ENCODE results near the gene SMIM24. TPM values are rescaled to one million over a fixed set of nuclear protein-coding genes. Genes with fewer than 3 reads are reported as not detected.
"Not testable (repeated sequence)": the region's sequence is repeated elsewhere in the genome, so short reads cannot be mapped to it uniquely, and the experiment has no call there.

The SMIM24 gene
- polyA plus RNA-seq, 2 donors = 0.02 to 0.29 TPM

GRCh38 chr19:3441986-3442329, 38.4 kb downstream of the SMIM24 start:
- H3K27me3 ChIP-seq (ENCODE audit: control insufficient read depth in 1 of 2, insufficient read depth in 2 of 2, low read length in 2 of 2) = no peaks in the 10 kb centered on the region
- no peak overlapping the region for H3K4me3 ChIP-seq (ENCODE audit: low read depth in 1 of 2, low read length in 2 of 2)
- 78 to 80% methylated on average over 12 to 14 of the region's 14 CpGs for WGBS, 2 donors
- H3K4me1 ChIP-seq (ENCODE audit: control insufficient read depth in 2 of 2, insufficient read depth in 2 of 2, low read length in 1 of 2) = peaks cover 0 to 5% of the 10 kb centered on the region in 2 donors
- H3K27ac ChIP-seq (ENCODE audit: low read depth in 2 of 2, low read length in 1 of 2) = no peak overlapping the region
- H3K36me3 ChIP-seq (ENCODE audit: control insufficient read depth in 2 of 2, insufficient read depth in 2 of 2, low read length in 1 of 2) = peaks cover 6 to 38% of the 10 kb centered on the region in 2 donors
- no peaks in the 10 kb centered on the region for H3K9me3 ChIP-seq (ENCODE audit: control insufficient read depth in 2 of 2, insufficient read depth in 1 of 2, low read depth in 1 of 2, low read length in 1 of 2)

- Histone ChIP-seq H3K27ac (ENCODE audit: low read depth in 2 of 2, low read length in 1 of 2) (no peak overlapping the region), H3K4me1 (ENCODE audit: control insufficient read depth in 2 of 2, insufficient read depth in 2 of 2, low read length in 1 of 2) (peaks cover 0 to 5% of the 10 kb centered on the region in 2 donors), H3K36me3 (ENCODE audit: control insufficient read depth in 2 of 2, insufficient read depth in 2 of 2, low read length in 1 of 2) (peaks cover 6 to 40% of the 10 kb centered on the region in 2 donors), H3K4me3 (ENCODE audit: low read depth in 1 of 2, low read length in 2 of 2) (no peak overlapping the region), H3K9me3 (ENCODE audit: control insufficient read depth in 2 of 2, insufficient read depth in 1 of 2, low read depth in 1 of 2, low read length in 1 of 2) (no peaks in the 10 kb centered on the region), H3K27me3 (ENCODE audit: control insufficient read depth in 1 of 2, insufficient read depth in 2 of 2, low read length in 2 of 2) (no peaks in the 10 kb centered on the region)
- WGBS, 2 donors = 79 to 81% methylated on average over 24 to 25 of the region's 25 CpGs
Measured at GRCh38 chr19:3441089-3441985, 39.0 kb downstream of the SMIM24 start.

DNA sequence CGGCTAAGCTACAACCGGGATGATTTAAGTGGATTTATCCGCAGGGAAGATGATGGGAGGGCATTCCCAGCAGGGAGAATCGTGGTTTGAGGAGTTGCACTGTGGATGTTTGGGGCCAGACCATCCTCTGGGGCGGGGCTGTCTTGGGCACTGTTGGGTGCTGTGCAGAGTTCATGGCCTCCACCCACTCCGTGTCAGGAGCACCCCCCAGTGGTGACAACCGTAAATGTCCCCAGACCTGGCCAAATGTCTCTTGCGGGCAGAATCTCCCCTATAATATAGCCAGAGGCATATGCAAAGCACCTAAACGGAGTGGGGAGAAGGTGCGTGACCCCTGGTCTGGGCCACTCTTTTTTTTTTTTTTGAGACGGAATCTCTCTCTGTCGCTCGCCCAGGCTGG, 40.2 kb downstream of the SMIM24 start:
- peaks cover 2 to 31% of the 10 kb centered on the region in 2 donors for H3K36me3 ChIP-seq (ENCODE audit: control insufficient read depth in 2 of 2, insufficient read depth in 2 of 2, low read length in 1 of 2)
- no peak overlapping the region for H3K27ac ChIP-seq (ENCODE audit: low read depth in 2 of 2, low read length in 1 of 2)
- no peaks in the 10 kb centered on the region for H3K27me3 ChIP-seq (ENCODE audit: control insufficient read depth in 1 of 2, insufficient read depth in 2 of 2, low read length in 2 of 2)
- H3K9me3 ChIP-seq (ENCODE audit: control insufficient read depth in 2 of 2, insufficient read depth in 1 of 2, low read depth in 1 of 2, low read length in 1 of 2) = no peaks in the 10 kb centered on the region
- no peak overlapping the region for H3K4me3 ChIP-seq (ENCODE audit: low read depth in 1 of 2, low read length in 2 of 2)
- 66 to 68% methylated on average over 13 of the region's 13 CpGs for WGBS, 2 donors
- peaks cover 0 to 7% of the 10 kb centered on the region in 2 donors for H3K4me1 ChIP-seq (ENCODE audit: control insufficient read depth in 2 of 2, insufficient read depth in 2 of 2, low read length in 1 of 2)

- H3K4me1 ChIP-seq (ENCODE audit: control insufficient read depth in 2 of 2, insufficient read depth in 2 of 2, low read length in 1 of 2) = peaks cover 3 to 15% of the 10 kb centered on the region in 2 donors
- peak overlapping the region; percentile 83 to 94 for H3K27ac ChIP-seq (ENCODE audit: low read depth in 2 of 2, low read length in 1 of 2)
- no peaks in the 10 kb centered on the region for H3K9me3 ChIP-seq (ENCODE audit: control insufficient read depth in 2 of 2, insufficient read depth in 1 of 2, low read depth in 1 of 2, low read length in 1 of 2)
- H3K36me3 ChIP-seq (ENCODE audit: control insufficient read depth in 2 of 2, insufficient read depth in 2 of 2, low read length in 1 of 2) = peaks cover 0 to 26% of the 10 kb centered on the region in 2 donors
- WGBS, 2 donors = 3 to 4% methylated on average over 67 of the region's 67 CpGs
- H3K27me3 ChIP-seq (ENCODE audit: control insufficient read depth in 1 of 2, insufficient read depth in 2 of 2, low read length in 2 of 2) = no peaks in the 10 kb centered on the region
- H3K4me3 ChIP-seq (ENCODE audit: low read depth in 1 of 2, low read length in 2 of 2) = peak overlapping the region; percentile 59 to 65
Measured at GRCh38 chr19:3434630-3435553, 45.4 kb downstream of the SMIM24 start.

DNA sequence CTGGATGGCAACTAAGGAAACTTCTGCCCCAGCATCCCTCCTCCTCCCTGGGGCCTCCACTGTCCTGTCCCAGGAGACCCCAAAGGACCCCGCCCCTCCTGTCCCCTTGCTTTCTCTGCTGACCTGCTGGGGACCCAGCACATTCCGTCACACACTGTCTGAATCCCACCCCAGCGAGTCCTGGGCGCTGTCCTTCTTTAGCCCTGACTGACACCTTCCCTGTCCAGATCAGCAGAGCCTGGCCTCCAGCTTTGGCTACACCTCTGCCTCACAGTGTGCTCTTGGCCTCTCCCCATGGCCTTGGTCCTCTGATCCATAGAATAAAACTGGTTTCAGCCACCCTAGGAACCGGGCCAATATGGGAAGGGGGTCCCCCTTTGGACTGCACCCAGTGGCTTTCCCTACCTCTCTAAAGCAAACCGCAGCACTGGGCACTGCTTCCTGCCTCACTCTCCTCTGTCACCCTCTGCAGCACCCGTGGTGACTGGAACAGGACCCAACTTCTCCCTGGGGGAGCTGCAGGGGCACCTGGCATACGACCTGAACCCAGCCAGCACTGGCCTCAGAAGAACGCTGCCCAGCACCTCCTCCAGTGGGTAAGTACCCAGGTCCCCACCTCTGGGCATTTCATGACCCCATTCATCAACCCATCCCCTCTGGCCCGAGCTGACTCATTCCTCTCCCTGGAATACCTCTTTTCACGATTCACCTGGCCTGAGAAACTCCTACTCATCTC, 46.4 kb downstream of the SMIM24 start:
- no peaks in the 10 kb centered on the region for H3K27me3 ChIP-seq (ENCODE audit: control insufficient read depth in 1 of 2, insufficient read depth in 2 of 2, low read length in 2 of 2)
- peaks cover 3 to 15% of the 10 kb centered on the region in 2 donors for H3K4me1 ChIP-seq (ENCODE audit: control insufficient read depth in 2 of 2, insufficient read depth in 2 of 2, low read length in 1 of 2)
- H3K9me3 ChIP-seq (ENCODE audit: control insufficient read depth in 2 of 2, insufficient read depth in 1 of 2, low read depth in 1 of 2, low read length in 1 of 2) = no peaks in the 10 kb centered on the region
- WGBS, 2 donors = 88 to 90% methylated on average over 11 of the region's 11 CpGs
- no peak overlapping the region for H3K4me3 ChIP-seq (ENCODE audit: low read depth in 1 of 2, low read length in 2 of 2)
- H3K27ac ChIP-seq (ENCODE audit: low read depth in 2 of 2, low read length in 1 of 2) = peak overlapping the region; percentile 83 to 94
- H3K36me3 ChIP-seq (ENCODE audit: control insufficient read depth in 2 of 2, insufficient read depth in 2 of 2, low read length in 1 of 2) = peaks cover 0 to 26% of the 10 kb centered on the region in 2 donors

DNA sequence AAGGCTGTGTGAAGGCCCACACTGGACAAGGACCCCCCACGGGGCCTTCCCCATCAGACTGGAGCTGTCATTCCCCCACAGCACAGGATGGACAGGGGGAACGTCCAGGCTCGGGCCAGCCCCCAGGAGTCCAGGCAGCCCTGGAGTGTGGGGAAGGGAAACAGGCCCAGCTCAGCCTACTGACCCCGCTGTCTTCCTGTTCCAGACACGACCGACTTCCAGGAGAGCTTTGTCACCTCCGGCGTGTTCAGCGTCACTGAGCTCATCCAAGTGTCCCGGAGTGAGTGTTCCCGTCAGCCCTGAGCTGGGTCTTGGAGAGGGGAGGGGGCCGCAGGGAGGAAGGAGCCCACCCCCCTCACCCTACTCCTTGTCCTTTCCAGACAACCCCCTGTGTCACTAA, 47.0 kb downstream of the SMIM24 start:
- WGBS, 2 donors = 80 to 84% methylated on average over 11 to 12 of the region's 12 CpGs
- H3K4me1 ChIP-seq (ENCODE audit: control insufficient read depth in 2 of 2, insufficient read depth in 2 of 2, low read length in 1 of 2) = peaks cover 6 to 15% of the 10 kb centered on the region in 2 donors
- peak overlapping the region; percentile 61 to 94 for H3K27ac ChIP-seq (ENCODE audit: low read depth in 2 of 2, low read length in 1 of 2)
- no peaks in the 10 kb centered on the region for H3K27me3 ChIP-seq (ENCODE audit: control insufficient read depth in 1 of 2, insufficient read depth in 2 of 2, low read length in 2 of 2)
- H3K4me3 ChIP-seq (ENCODE audit: low read depth in 1 of 2, low read length in 2 of 2) = no peak overlapping the region
- no peaks in the 10 kb centered on the region for H3K9me3 ChIP-seq (ENCODE audit: control insufficient read depth in 2 of 2, insufficient read depth in 1 of 2, low read depth in 1 of 2, low read length in 1 of 2)
- peaks cover 0 to 21% of the 10 kb centered on the region in 2 donors for H3K36me3 ChIP-seq (ENCODE audit: control insufficient read depth in 2 of 2, insufficient read depth in 2 of 2, low read length in 1 of 2)

GRCh38 chr19:3431760-3432397, 48.4 kb downstream of the SMIM24 start:
- Histone ChIP-seq H3K4me3 (ENCODE audit: low read depth in 1 of 2, low read length in 2 of 2) (no peak overlapping the region), H3K4me1 (ENCODE audit: control insufficient read depth in 2 of 2, insufficient read depth in 2 of 2, low read length in 1 of 2) (peaks cover 6 to 15% of the 10 kb centered on the region in 2 donors), H3K27ac (ENCODE audit: low read depth in 2 of 2, low read length in 1 of 2) (peak overlapping the region; percentile 34 to 67), H3K27me3 (ENCODE audit: control insufficient read depth in 1 of 2, insufficient read depth in 2 of 2, low read length in 2 of 2) (no peaks in the 10 kb centered on the region), H3K36me3 (ENCODE audit: control insufficient read depth in 2 of 2, insufficient read depth in 2 of 2, low read length in 1 of 2) (peaks cover 0 to 21% of the 10 kb centered on the region in 2 donors), H3K9me3 (ENCODE audit: control insufficient read depth in 2 of 2, insufficient read depth in 1 of 2, low read depth in 1 of 2, low read length in 1 of 2) (no peaks in the 10 kb centered on the region)
- WGBS, 2 donors = 88 to 91% methylated on average over 18 of the region's 18 CpGs

GRCh38 chr19:3430366-3430680, 50.0 kb downstream of the SMIM24 start:
- 52 to 69% methylated on average over 5 of the region's 5 CpGs for WGBS, 2 donors
- not testable (repeated sequence) for H3K9me3 ChIP-seq (ENCODE audit: control insufficient read depth in 2 of 2, insufficient read depth in 1 of 2, low read depth in 1 of 2, low read length in 1 of 2); H3K27me3 ChIP-seq (ENCODE audit: control insufficient read depth in 1 of 2, insufficient read depth in 2 of 2, low read length in 2 of 2); H3K4me3 ChIP-seq (ENCODE audit: low read depth in 1 of 2, low read length in 2 of 2)
- Histone ChIP-seq H3K4me1 (ENCODE audit: control insufficient read depth in 2 of 2, insufficient read depth in 2 of 2, low read length in 1 of 2) (peaks cover 6 to 14% of the 10 kb centered on the region in 2 donors), H3K27ac (ENCODE audit: low read depth in 2 of 2, low read length in 1 of 2) (peak overlapping the region; percentile 72 to 79), H3K36me3 (ENCODE audit: control insufficient read depth in 2 of 2, insufficient read depth in 2 of 2, low read length in 1 of 2) (peaks cover 5 to 23% of the 10 kb centered on the region in 2 donors)

GRCh38 chr19:3426433-3426832, 53.9 kb downstream of the SMIM24 start:
- 93 to 94% methylated on average over 9 of the region's 9 CpGs for WGBS, 2 donors
- Histone ChIP-seq H3K4me1 (ENCODE audit: control insufficient read depth in 2 of 2, insufficient read depth in 2 of 2, low read length in 1 of 2) (peaks cover 0 to 5% of the 10 kb centered on the region in 2 donors), H3K27me3 (ENCODE audit: control insufficient read depth in 1 of 2, insufficient read depth in 2 of 2, low read length in 2 of 2) (no peaks in the 10 kb centered on the region), H3K27ac (ENCODE audit: low read depth in 2 of 2, low read length in 1 of 2) (no peak overlapping the region), H3K36me3 (ENCODE audit: control insufficient read depth in 2 of 2, insufficient read depth in 2 of 2, low read length in 1 of 2) (peaks cover 5 to 8% of the 10 kb centered on the region in 2 donors), H3K9me3 (ENCODE audit: control insufficient read depth in 2 of 2, insufficient read depth in 1 of 2, low read depth in 1 of 2, low read length in 1 of 2) (no peaks in the 10 kb centered on the region), H3K4me3 (ENCODE audit: low read depth in 1 of 2, low read length in 2 of 2) (no peak overlapping the region)

All from esophagus (tissue), 2 donors.